GM12878 (cell line): Measurements from ENCODE around the gene POMT1.

ENCODE experiments used
- BACH1 ChIP-seq: fragments of 450-650 bp; IDR thresholded peaks from 2 replicates; pipeline ENCODE4 v1.6.1; 2017; ENCODE audit warnings: mild to moderate bottlenecking, borderline replicate concordance
- CTCF ChIP-seq, 3 experiments: IDR thresholded peaks in 2 of 3; conservative IDR thresholded peaks in 1 of 3; 2 replicates each; pipeline ENCODE4 v1.5.1; 2011; ENCODE audit warnings: low read depth in 3 of 3, low read length in 3 of 3, mild to moderate bottlenecking in 3 of 3, control low read depth in 2 of 3, moderate library complexity in 2 of 3, inconsistent platforms in 1 of 3, mixed read lengths in 1 of 3; ENCODE audit not compliant: control insufficient read depth in 2 of 3, insufficient read depth in 1 of 3; ENCODE audit errors: extremely low read depth in 1 of 3
- EZH2 ChIP-seq: IDR thresholded peaks from 2 replicates; pipeline ENCODE4 v1.6.1; 2012; ENCODE audit warnings: low read depth, mild to moderate bottlenecking, control low read depth, inconsistent platforms, low read length, borderline replicate concordance; ENCODE audit not compliant: control insufficient read depth
- IKZF2 ChIP-seq, 2 experiments: fragments of 450-650 bp; IDR thresholded peaks; 2 replicates each; pipeline ENCODE4 v1.6.1; 2017; ENCODE audit warnings: mild to moderate bottlenecking in 2 of 2, moderate library complexity in 2 of 2
- IRF3 ChIP-seq: fragments of 450-650 bp; IDR thresholded peaks from 2 replicates; pipeline ENCODE4 v1.6.1; 2014; ENCODE audit warnings: mild to moderate bottlenecking
- TAF1 ChIP-seq: IDR thresholded peaks from 2 replicates; pipeline ENCODE4 v1.6.1; 2011; ENCODE audit warnings: mild to moderate bottlenecking, low read depth, low read length, borderline replicate concordance
- TCF3 ChIP-seq: IDR thresholded peaks from 2 replicates; pipeline ENCODE4 v1.6.1; 2012; ENCODE audit warnings: low read depth, mild to moderate bottlenecking, low read length, borderline replicate concordance; ENCODE audit not compliant: insufficient read depth

GRCh38 chr9:131530546-131530919 is 27.8 kb downstream of the POMT1 start:
- TF ChIP-seq IKZF2 (IDR thresholded peaks at IDR 0.05) (no peak), BACH1 (no peak), EZH2 (no peak), CTCF (IDR thresholded peaks at IDR 0.05 in 2 of 3, conservative IDR thresholded peaks at IDR 0.05 in 1 of 3; ENCODE audit: control insufficient read depth in 2 of 3, extremely low read depth in 1 of 3, insufficient read depth in 1 of 3, low read depth in 3 of 3, low read length in 3 of 3) (peak in 2 of 3 experiments; percentile 2 to 21; a peak in 1 of 6 replicates), TAF1 (no peak), TCF3 (no peak), IRF3 (no peak)
